K562 (cell line): ENCODE data around the gene ARHGEF10L. TPM values are rescaled to one million over a fixed set of nuclear protein-coding genes. Genes with fewer than 3 reads are reported as not detected.

ENCODE experiments used
- CBX8 ChIP-seq: fragments of 200-600 bp; sonication (generic); IDR thresholded peaks from 2 replicates; pipeline ENCODE4 v1.6.1; 2012; ENCODE audit warnings: borderline replicate concordance, mixed run types, low read depth, mild to moderate bottlenecking, moderate library complexity, mixed read lengths, low read length, control low read depth, inconsistent platforms; ENCODE audit not compliant: poor library complexity, severe bottlenecking; ENCODE audit errors: extremely low read depth
- CTBP1 ChIP-seq: fragments of 450-650 bp; IDR thresholded peaks from 2 replicates; pipeline ENCODE4 v1.6.1; 2016; ENCODE audit warnings: borderline replicate concordance
- CTCF ChIP-seq, 3 experiments: IDR thresholded peaks in 2 of 3; conservative IDR thresholded peaks in 1 of 3; 2 replicates each; pipeline ENCODE4 v1.5.1; 2011 to 2012; ENCODE audit warnings: low read length in 3 of 3, mild to moderate bottlenecking in 3 of 3, control low read depth in 2 of 3, improper control_type of control experiment in 1 of 3, inconsistent platforms in 1 of 3, low read depth in 1 of 3, mixed read lengths in 1 of 3, moderate library complexity in 1 of 3; ENCODE audit not compliant: insufficient read depth in 2 of 3
- DEAF1 ChIP-seq: fragments of 450-650 bp; formaldehyde crosslinking; IDR thresholded peaks from 2 replicates; pipeline ENCODE4 v1.4.0; 2020; ENCODE audit warnings: mild to moderate bottlenecking, moderate library complexity
- LARP7 ChIP-seq: fragments of 450-650 bp; IDR thresholded peaks from 2 replicates; pipeline ENCODE4 v1.6.1; 2016
- NCOA1 ChIP-seq: fragments of 450-650 bp; IDR thresholded peaks from 2 replicates; pipeline ENCODE4 v1.6.1; 2016; ENCODE audit warnings: low read depth
- NUFIP1 ChIP-seq: fragments of 450-650 bp; IDR thresholded peaks from 2 replicates; pipeline ENCODE4 v1.6.1; 2018; ENCODE audit not compliant: partially characterized antibody
- PTTG1 ChIP-seq: fragments of 450-650 bp; IDR thresholded peaks from 2 replicates; pipeline ENCODE4 v1.6.1; 2016; ENCODE audit warnings: low read depth, mild to moderate bottlenecking, missing genetic modification characterization, missing compliant biosample characterization
- RAD21 ChIP-seq, 2 experiments: fragments of 250-450 bp in 1 of 2; fragments of 450-650 bp in 1 of 2; sonication (Bioruptor Pico) in 1 of 2; formaldehyde crosslinking in 1 of 2; IDR thresholded peaks in 1 of 2; conservative IDR thresholded peaks in 1 of 2; 2 replicates each; pipeline versions ENCODE4 v1.4.0 to v1.8.0; 2020 to 2022; ENCODE audit warnings: mild to moderate bottlenecking in 2 of 2, moderate library complexity in 1 of 2
- RCOR1 ChIP-seq, 2 experiments: IDR thresholded peaks; 2 replicates each; pipeline ENCODE4 v1.6.1; 2012; ENCODE audit warnings: low read depth in 2 of 2, low read length in 2 of 2, borderline replicate concordance in 1 of 2, improper control_type of control experiment in 1 of 2
- SMC3 ChIP-seq: conservative IDR thresholded peaks from 2 replicates; pipeline ENCODE4 v1.6.1; 2011; ENCODE audit warnings: low read depth, low read length, improper control_type of control experiment; ENCODE audit not compliant: insufficient read depth
- STAG1 ChIP-seq: sonication (generic); formaldehyde crosslinking; IDR thresholded peaks from 2 replicates; pipeline ENCODE4 v1.5.0; 2020; ENCODE audit warnings: missing genetic modification reagents, borderline replicate concordance
- TEAD4 ChIP-seq, 2 experiments: sonication (generic) in 1 of 2; formaldehyde crosslinking in 1 of 2; IDR thresholded peaks; 2 replicates each; pipeline versions ENCODE4 v1.6.1 to v1.8.0; 2012 to 2022; ENCODE audit warnings: borderline replicate concordance in 1 of 2, inconsistent platforms in 1 of 2, low read length in 1 of 2, mild to moderate bottlenecking in 1 of 2, missing genetic modification reagents in 1 of 2
- XRCC5 ChIP-seq: fragments of 200-400 bp; formaldehyde crosslinking; IDR thresholded peaks from 2 replicates; pipeline ENCODE4 v1.6.1; 2017; ENCODE audit warnings: low read depth, mild to moderate bottlenecking, low read length
- ZFP36 ChIP-seq: fragments of 150-350 bp; IDR thresholded peaks from 2 replicates; pipeline ENCODE4 v1.6.1; 2018; ENCODE audit warnings: low read length, low read depth; ENCODE audit not compliant: partially characterized antibody
- ZNF277 ChIP-seq: fragments of 250-450 bp; sonication (Bioruptor Pico); IDR thresholded peaks from 2 replicates; pipeline ENCODE4 v1.8.0; 2022; ENCODE audit warnings: inconsistent platforms, mild to moderate bottlenecking, moderate library complexity, borderline replicate concordance
- polyA plus RNA-seq, 8 experiments: library from polyadenylated mRNA; depleted of rRNA in 4 of 8; stranded (reverse) in 5 of 8; unstranded in 3 of 8; fragments of >200 nt; fragmentation: Nextera tagmentation in 2 of 8; fragmentation: Illumina TruSeq in 1 of 8; extraction: Ambion mirVana in 2 of 8; extraction: Trizol in 1 of 8; gene quantifications; 2 replicates each; pipeline versions ENCODE4 v1.2.1 to v1.2.3, GENCODE V29; 2011 to 2014; ENCODE audit warnings: inconsistent platforms in 1 of 8, missing spikeins in 1 of 8
- total RNA-seq, 7 experiments: library from RNA; depleted of rRNA in 6 of 7; stranded (reverse); fragments of >200 nt in 6 of 7; fragmentation: Illumina TruSeq in 2 of 7; extraction: Trizol in 2 of 7; gene quantifications; 2 replicates each; pipeline versions ENCODE4 v1.2.1 to v1.2.3, GENCODE V29; 2011 to 2021; ENCODE audit warnings: low replicate concordance in 1 of 7

Gene ARHGEF10L
- total and polyA plus RNA-seq, 9 of the 15 experiments (the other 6 are each of a cell fraction or from before 2014, with no cell fraction given) = 0.09 to 0.13 TPM; not detected in 7

GRCh38 chr1:17661546-17662157 is 122.2 kb downstream of the ARHGEF10L start (continued):
- TF ChIP-seq XRCC5 = 0 out of 2 replicates have a peak, but pooled peaks have one; percentile 33
- no peak for TF ChIP-seq CBX8
- TF ChIP-seq NUFIP1 = no peak
- peak; percentile 93 to 95 (median 94) for TF ChIP-seq CTCF (IDR thresholded peaks at IDR 0.05 in 2 of 3, conservative IDR thresholded peaks at IDR 0.05 in 1 of 3; ENCODE audit: insufficient read depth in 2 of 3, low read depth in 1 of 3, low read length in 3 of 3)
- peak; percentile 13 for TF ChIP-seq ZFP36
- TF ChIP-seq SMC3 = peak; percentile 91
- peak in 1 of 2 experiments; percentile 62; a peak in 2 of 4 replicates for TF ChIP-seq RCOR1 (IDR thresholded peaks at IDR 0.05; ENCODE audit: borderline replicate concordance in 1 of 2, low read depth in 2 of 2, low read length in 2 of 2)
- TF ChIP-seq STAG1 (CRISPR knock-in tag) = peak; percentile 78; the same call in 1 of the 2 replicates
- no peak for TF ChIP-seq PTTG1 (tag)
- TF ChIP-seq RAD21 (CRISPR knock-in tag; conservative IDR thresholded peaks at IDR 0.05 in 1 of 2, IDR thresholded peaks at IDR 0.05 in 1 of 2) = peak; percentile 77 to 90
- TF ChIP-seq TEAD4 (IDR thresholded peaks at IDR 0.05; ENCODE audit: low read length) = no peak
- TF ChIP-seq TEAD4 (CRISPR knock-in tag; IDR thresholded peaks at IDR 0.05; ENCODE audit: borderline replicate concordance) = no peak
- TF ChIP-seq LARP7 = no peak
- peak; percentile 43 for TF ChIP-seq DEAF1 (CRISPR knock-in tag)
- no peak for TF ChIP-seq NCOA1
- no peak for TF ChIP-seq ZNF277 (CRISPR knock-in tag)
- 0 out of 2 replicates have a peak, but pooled peaks have one; percentile 16 for TF ChIP-seq CTBP1
